TTC549 (cell line): ENCODE data around the gene TUBB2A.

Experiments used
- FAIRE-seq: peaks from 2 replicates; lab custom pipeline; 2012; peaks lifted over from hg19 to GRCh38; lab: Jason Lieb, UNC

TUBB2A gene

GRCh38 chr6:3118353-3119039 lies 38.8 kb downstream of the TUBB2A start, which contains the start of gene BPHL:
BPHL (plus strand) TSS chr6:3118711; CDS start chr6:3118741, 30 bp downstream.
- no peak for FAIRE-seq

- FAIRE-seq: no peak
Measured at GRCh38 chr6:3117912-3118352, 39.4 kb downstream of the TUBB2A start.

- no peak for FAIRE-seq
Measured at GRCh38 chr6:3114377-3114776, 43.0 kb downstream of the TUBB2A start.

GRCh38 chr6:3109761-3110160 lies 47.6 kb downstream of the TUBB2A start:
- no peak for FAIRE-seq

- FAIRE-seq: no peak
Measured at GRCh38 chr6:3108746-3109414, 48.5 kb downstream of the TUBB2A start.
